ENCODE data around the gene MFSD6L. TPM values are rescaled to one million over a fixed set of nuclear protein-coding genes. Genes with fewer than 3 reads are reported as not detected.
A peak's percentile ranks its signal among the peaks of the same experiment; 100 is the strongest.

MFSD6L gene
- total RNA-seq (2021) = 2.1 TPM in 2 replicates
- long read RNA-seq, transcript MFSD6L-201 (1 exons, 2,188 nt) = major isoform, 19 of 20 reads
- long read RNA-seq, partial matches to known transcripts = 0 of 20 reads
- long read RNA-seq, other reads (novel, unspliced or antisense) = 1 of 20 reads

GRCh38 chr17:8798846-8799569 lies at the start of gene MFSD6L:
TSS of gene MFSD6L (minus strand) at chr17:8799365. CDS start at chr17:8799120, 245 bp downstream.
- no peak within 1 kb of the TSS for H3K56ac ChIP-seq (ENCODE audit: insufficient read length, low read depth, low read length)
- no peaks in the 10 kb centered on the region for H3K23me2 ChIP-seq (ENCODE audit: insufficient read length, low read depth, low read length, poor library complexity, severe bottlenecking)
- Mint-ChIP-seq H3K4me1 (peaks cover 26 to 45% of the 10 kb centered on the region in 2 experiments), H3K27ac (peak within 1 kb of the TSS in 1 of 3 experiments; percentile 85; a peak in 2 of 7 replicates), H3K9me3 (no peaks in the 10 kb centered on the region), H3K36me3 (ENCODE audit: insufficient read depth in 1 of 3, low read depth in 3 of 3) (no peaks in the 10 kb centered on the region), H3K4me3 (peak within 1 kb of the TSS; percentile 75 to 80), H3K27me3 (ENCODE audit: low read depth) (peaks cover 1% of the 10 kb centered on the region)
- no peaks in the 10 kb centered on the region for H3K9me3 ChIP-seq (ENCODE audit: control insufficient read depth, low read depth, low read length)
- H3K4ac ChIP-seq (ENCODE audit: low read depth, low read length) = no peak within 1 kb of the TSS
- H3K79me2 ChIP-seq (ENCODE audit: insufficient read depth, low read length) = no peaks in the 10 kb centered on the region
- no peak within 1 kb of the TSS for H3K23ac ChIP-seq (ENCODE audit: insufficient read length, low read depth, low read length)
- H4K91ac ChIP-seq (ENCODE audit: insufficient read length, low read depth, low read length) = no peak within 1 kb of the TSS
- H4K5ac ChIP-seq (ENCODE audit: insufficient read length, low read depth, low read length) = no peak within 1 kb of the TSS
- H3K4me1 ChIP-seq (ENCODE audit: insufficient read depth, low read length) = no peaks in the 10 kb centered on the region
- no peak within 1 kb of the TSS for H2AK5ac ChIP-seq (ENCODE audit: insufficient read length, low read length)
- H3T11ph ChIP-seq (ENCODE audit: low read length) = no peak within 1 kb of the TSS
- no peak within 1 kb of the TSS for H2BK5ac ChIP-seq (ENCODE audit: insufficient read length, low read length)
- H2BK20ac ChIP-seq (ENCODE audit: low read depth, low read length, poor library complexity, severe bottlenecking) = no peak within 1 kb of the TSS
- H3K79me1 ChIP-seq (ENCODE audit: insufficient read depth, low read depth, low read length, poor library complexity, severe bottlenecking) = no peaks in the 10 kb centered on the region
- DNase-seq = peak; percentile 93
- H3K4me2 ChIP-seq (ENCODE audit: insufficient read depth, insufficient read length, low read length) = peak within 1 kb of the TSS; percentile 30
- TF ChIP-seq CTCF (conservative IDR thresholded peaks at IDR 0.05) = peak; percentile 57
- H2AFZ ChIP-seq (ENCODE audit: low read length) = no peak within 1 kb of the TSS
- H4K20me1 ChIP-seq (ENCODE audit: control insufficient read depth, insufficient read depth, insufficient read length) = no peaks in the 10 kb centered on the region
- no peak within 1 kb of the TSS for H3K9ac ChIP-seq (ENCODE audit: extremely low read depth, insufficient read length, low read length)
- no peak within 1 kb of the TSS for H2BK15ac ChIP-seq (ENCODE audit: low read depth, low read length)
- H2BK12ac ChIP-seq (ENCODE audit: insufficient read length, low read depth, low read length) = no peak within 1 kb of the TSS
- H3K27ac ChIP-seq (ENCODE audit: insufficient read length, low read depth, low read length) = no peak within 1 kb of the TSS
- H4K8ac ChIP-seq (replicated peaks; ENCODE audit: insufficient read length, low read depth, low read length) = no peak within 1 kb of the TSS
- H3K14ac ChIP-seq (ENCODE audit: insufficient read depth, low read length) = no peak within 1 kb of the TSS
- no peak within 1 kb of the TSS for H2BK120ac ChIP-seq (ENCODE audit: low read depth, low read length, poor library complexity, severe bottlenecking)
- WGBS (ENCODE audit: extremely low coverage, insufficient read length, low lambda C conversion rate) = no CpG with 5 or more reads among the region's 62 CpGs
- H3K18ac ChIP-seq (ENCODE audit: insufficient read length, low read depth, low read length) = no peak within 1 kb of the TSS
- H3K27me3 ChIP-seq (ENCODE audit: insufficient read depth, low read length) = no peaks in the 10 kb centered on the region
